ENCODE results near the gene PSG6.
A peak's percentile ranks its signal among the peaks of the same experiment; 100 is the strongest.
"Not testable (repeated sequence)": the region's sequence is repeated elsewhere in the genome, so short reads cannot be mapped to it uniquely, and the experiment has no call there.

PSG6 gene

DNA sequence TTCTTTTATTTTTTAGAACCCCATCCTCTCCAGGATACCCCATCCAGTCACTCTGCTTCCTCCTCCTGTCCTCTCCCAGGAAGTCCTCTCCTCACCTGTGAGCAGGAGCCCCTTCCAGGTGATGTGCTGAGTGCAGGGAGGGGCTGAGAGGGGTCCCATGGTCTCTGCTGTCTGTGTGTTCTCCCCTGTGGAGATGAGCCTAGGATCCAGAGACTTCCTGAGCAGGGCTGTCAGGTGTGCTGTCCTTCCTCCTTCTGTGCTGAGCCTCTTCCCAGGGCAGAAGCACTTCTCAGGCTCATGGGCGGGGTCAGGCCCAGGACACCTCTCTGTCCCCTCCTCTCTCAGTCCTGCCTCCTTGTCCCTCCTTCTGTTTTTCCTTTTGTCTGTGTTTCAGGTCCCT is at the start of gene PSG6:
TSS of gene PSG6 (minus strand) at position 261 of the 400 bp plus-strand sequence. CDS start at position 159, 102 bp downstream.
- H3K27me3 ChIP-seq (replicated peaks); H3K4me3 ChIP-seq (ENCODE audit: low read depth, low read length); H3K27ac ChIP-seq; H3K36me3 ChIP-seq (replicated peaks); DNase-seq; in situ Hi-C loops (cut with HindIII; ENCODE audit: low pct_ligation_motif_present, low sequenced_read_pairs): not testable (repeated sequence)

DNA sequence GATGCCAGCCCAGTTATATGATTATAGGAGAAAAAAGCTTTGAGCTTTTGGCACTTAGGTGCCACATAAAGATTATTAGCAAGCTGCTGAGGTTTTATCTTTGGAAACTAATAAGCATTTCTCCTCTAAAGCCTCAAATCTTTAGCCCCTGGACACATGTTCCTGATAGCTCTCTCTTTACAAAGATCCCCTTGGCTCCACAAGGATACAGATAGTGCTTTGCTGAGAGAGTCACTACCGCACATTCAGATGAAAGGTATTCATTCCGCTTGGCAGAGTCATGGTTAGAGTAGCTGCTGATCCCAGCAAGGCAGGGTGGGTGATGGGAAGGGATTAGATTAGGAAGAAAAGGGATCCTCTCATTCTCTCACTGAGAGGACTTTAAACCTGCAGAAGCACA is 47.5 kb upstream of the PSG6 start:
- DNase-seq = peak; percentile 22
- TF ChIP-seq, protein P1, sequence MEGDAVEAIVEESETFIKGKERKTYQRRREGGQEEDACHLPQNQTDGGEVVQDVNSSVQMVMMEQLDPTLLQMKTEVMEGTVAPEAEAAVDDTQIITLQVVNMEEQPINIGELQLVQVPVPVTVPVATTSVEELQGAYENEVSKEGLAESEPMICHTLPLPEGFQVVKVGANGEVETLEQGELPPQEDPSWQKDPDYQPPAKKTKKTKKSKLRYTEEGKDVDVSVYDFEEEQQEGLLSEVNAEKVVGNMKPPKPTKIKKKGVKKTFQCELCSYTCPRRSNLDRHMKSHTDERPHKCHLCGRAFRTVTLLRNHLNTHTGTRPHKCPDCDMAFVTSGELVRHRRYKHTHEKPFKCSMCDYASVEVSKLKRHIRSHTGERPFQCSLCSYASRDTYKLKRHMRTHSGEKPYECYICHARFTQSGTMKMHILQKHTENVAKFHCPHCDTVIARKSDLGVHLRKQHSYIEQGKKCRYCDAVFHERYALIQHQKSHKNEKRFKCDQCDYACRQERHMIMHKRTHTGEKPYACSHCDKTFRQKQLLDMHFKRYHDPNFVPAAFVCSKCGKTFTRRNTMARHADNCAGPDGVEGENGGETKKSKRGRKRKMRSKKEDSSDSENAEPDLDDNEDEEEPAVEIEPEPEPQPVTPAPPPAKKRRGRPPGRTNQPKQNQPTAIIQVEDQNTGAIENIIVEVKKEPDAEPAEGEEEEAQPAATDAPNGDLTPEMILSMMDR (IDR thresholded peaks at IDR 0.05; ENCODE audit: low read depth, low read length, missing control alignments) = no peak
- Histone ChIP-seq H3K27me3 (replicated peaks) (no peaks in the 10 kb centered on the region), H3K36me3 (replicated peaks) (no peaks in the 10 kb centered on the region), H3K4me3 (ENCODE audit: low read depth, low read length) (no peak overlapping the region), H3K27ac (no peak overlapping the region)
- in situ Hi-C loops (cut with HindIII; ENCODE audit: low pct_ligation_motif_present, low sequenced_read_pairs) = no loop called here

DNA sequence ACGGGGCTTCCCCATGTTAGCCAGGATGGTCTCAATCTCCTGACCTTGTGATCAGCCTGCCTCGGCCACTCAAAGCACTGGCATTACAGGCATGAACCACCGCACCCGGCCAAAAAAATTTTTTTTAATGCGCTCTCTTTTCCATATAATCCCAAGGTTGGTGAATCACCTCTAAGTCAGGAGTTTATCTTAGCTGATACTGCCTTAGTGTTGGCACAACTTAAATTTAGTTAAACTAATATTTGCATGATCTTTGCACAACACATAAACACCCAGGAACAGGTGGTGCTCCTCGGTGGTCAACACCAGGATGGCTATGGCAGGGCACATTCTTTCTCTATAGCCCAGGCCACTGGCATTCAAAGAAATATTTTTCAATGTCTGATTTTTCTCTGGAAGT is 43.4 kb upstream of the PSG6 start:
- TF ChIP-seq, protein P1 (IDR thresholded peaks at IDR 0.05; ENCODE audit: low read depth, low read length, missing control alignments) = no peak
- in situ Hi-C loops (cut with HindIII; ENCODE audit: low pct_ligation_motif_present, low sequenced_read_pairs) = no loop called here
- Histone ChIP-seq H3K4me3 (ENCODE audit: low read depth, low read length) (no peak overlapping the region), H3K27me3 (replicated peaks) (no peaks in the 10 kb centered on the region), H3K27ac (no peak overlapping the region), H3K36me3 (replicated peaks) (no peaks in the 10 kb centered on the region)
- DNase-seq = no peak

DNA sequence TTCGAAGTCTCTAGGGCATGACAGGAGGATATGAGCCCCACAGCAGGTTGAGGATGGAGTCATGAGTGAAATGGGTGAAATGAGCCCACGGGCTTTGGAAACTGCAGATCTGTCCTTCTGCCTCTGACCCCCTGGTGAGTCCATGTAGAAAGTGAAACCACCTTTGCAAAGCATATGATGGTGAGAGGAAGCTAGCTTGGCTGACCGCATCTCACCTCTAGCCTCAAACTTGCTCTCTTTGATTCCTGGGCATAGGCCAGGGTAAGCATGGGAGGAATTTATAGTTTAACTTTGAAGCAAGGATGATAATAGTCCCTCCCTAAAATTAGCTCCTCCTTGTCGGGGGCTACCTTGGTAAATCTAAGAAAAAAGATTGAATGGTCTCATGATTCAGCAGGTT is 34.4 kb upstream of the PSG6 start:
- in situ Hi-C loops (cut with HindIII; ENCODE audit: low pct_ligation_motif_present, low sequenced_read_pairs); H3K27ac ChIP-seq; H3K27me3 ChIP-seq (replicated peaks); H3K36me3 ChIP-seq (replicated peaks); H3K4me3 ChIP-seq (ENCODE audit: low read depth, low read length); DNase-seq: not testable (repeated sequence)

DNA sequence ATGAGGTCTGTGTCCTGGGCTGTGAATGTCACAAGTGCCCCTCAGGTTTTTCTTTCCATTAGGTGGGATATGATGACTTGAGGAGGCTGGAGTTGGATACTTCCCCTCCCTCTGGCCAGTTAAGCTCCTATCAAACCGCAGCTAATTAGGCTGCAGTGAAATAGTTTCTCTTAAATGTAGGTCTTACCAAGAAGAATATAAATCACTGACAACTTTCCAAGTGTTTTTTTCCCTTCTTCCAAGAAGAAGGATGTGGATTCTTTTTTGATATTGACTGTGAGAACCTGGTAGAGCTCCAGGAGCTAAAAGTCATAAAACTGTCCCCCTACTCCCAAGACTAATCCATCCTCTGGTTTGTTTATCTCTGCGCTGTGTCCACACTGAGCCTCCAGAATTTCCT is 33.8 kb upstream of the PSG6 start:
- in situ Hi-C loops (cut with HindIII; ENCODE audit: low pct_ligation_motif_present, low sequenced_read_pairs); DNase-seq; H3K36me3 ChIP-seq (replicated peaks); H3K27me3 ChIP-seq (replicated peaks); H3K4me3 ChIP-seq (ENCODE audit: low read depth, low read length); H3K27ac ChIP-seq: not testable (repeated sequence)

GRCh38 chr19:42942187-42942789 is 24.6 kb upstream of the PSG6 start:
- in situ Hi-C loops (cut with HindIII; ENCODE audit: low pct_ligation_motif_present, low sequenced_read_pairs) = no loop called here
- DNase-seq = no peak
- Histone ChIP-seq H3K27ac (no peak overlapping the region), H3K27me3 (replicated peaks) (no peaks in the 10 kb centered on the region), H3K36me3 (replicated peaks) (no peaks in the 10 kb centered on the region), H3K4me3 (ENCODE audit: low read depth, low read length) (no peak overlapping the region)
- TF ChIP-seq, protein P1 (IDR thresholded peaks at IDR 0.05; ENCODE audit: low read depth, low read length, missing control alignments) = peak; percentile 71

DNA sequence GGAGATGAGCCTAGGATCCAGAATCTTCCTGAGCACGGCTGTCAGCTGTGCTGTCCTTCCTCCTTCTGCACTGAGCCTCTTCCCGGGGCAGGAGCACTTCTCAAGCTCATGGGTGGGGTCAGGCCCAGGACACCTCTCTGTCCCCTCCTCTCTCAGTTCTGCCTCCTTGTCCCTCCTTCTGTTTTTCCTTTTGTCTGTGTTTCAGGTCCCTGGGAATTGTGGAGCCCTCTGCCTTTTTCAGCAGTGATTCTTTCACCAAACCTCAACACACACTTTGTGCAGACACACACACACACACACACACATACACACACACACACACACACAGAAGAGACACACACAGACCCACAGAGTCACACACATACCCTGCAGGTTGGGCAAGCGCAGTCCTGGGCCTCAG is 19.4 kb upstream of the PSG6 start, which contains the start of gene PSG7:
TSS of gene PSG7 (minus strand) at position 101 of the 400 bp plus-strand sequence. CDS start 131 bp downstream, outside the sequence.
- in situ Hi-C loops (cut with HindIII; ENCODE audit: low pct_ligation_motif_present, low sequenced_read_pairs); DNase-seq; H3K4me3 ChIP-seq (ENCODE audit: low read depth, low read length): not testable (repeated sequence)

DNA sequence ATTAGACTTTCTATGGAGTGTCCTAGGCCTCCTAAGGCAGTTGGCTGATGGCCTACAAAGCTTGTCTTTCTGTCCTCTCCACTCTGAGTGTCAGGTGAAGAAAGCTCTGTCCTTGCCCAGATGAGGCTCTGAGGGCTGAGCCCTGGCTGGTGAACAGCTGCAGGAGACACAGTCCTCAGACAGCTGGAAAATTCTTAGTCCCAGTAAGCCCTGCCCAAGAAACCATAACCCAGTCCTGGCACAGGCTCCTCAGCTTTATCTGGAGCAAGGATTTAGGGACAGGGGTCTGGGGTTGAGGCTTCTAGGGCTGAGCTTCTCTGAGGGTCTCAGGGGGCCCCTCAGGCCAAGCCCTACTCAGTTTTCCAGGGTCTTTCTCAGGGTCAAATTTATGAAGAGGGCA is 17.0 kb upstream of the PSG6 start:
- H3K27ac ChIP-seq; H3K36me3 ChIP-seq (replicated peaks); H3K4me3 ChIP-seq (ENCODE audit: low read depth, low read length); H3K27me3 ChIP-seq (replicated peaks); DNase-seq; in situ Hi-C loops (cut with HindIII; ENCODE audit: low pct_ligation_motif_present, low sequenced_read_pairs): not testable (repeated sequence)

More for the DNA sequence above, 19.4 kb upstream of the PSG6 start, which contains the start of gene PSG7:
- not testable (repeated sequence) for H3K36me3 ChIP-seq (replicated peaks); H3K27ac ChIP-seq; H3K27me3 ChIP-seq (replicated peaks)

GRCh38 chr19:42934183-42934582 is 16.5 kb upstream of the PSG6 start:
- H3K36me3 ChIP-seq (replicated peaks); in situ Hi-C loops (cut with HindIII; ENCODE audit: low pct_ligation_motif_present, low sequenced_read_pairs); H3K4me3 ChIP-seq (ENCODE audit: low read depth, low read length); H3K27me3 ChIP-seq (replicated peaks): not testable (repeated sequence)
- DNase-seq = peak; percentile 43
- H3K27ac ChIP-seq = peak overlapping the region; percentile 76

GRCh38 chr19:42933412-42933811 is 15.7 kb upstream of the PSG6 start:
- DNase-seq; H3K27me3 ChIP-seq (replicated peaks); in situ Hi-C loops (cut with HindIII; ENCODE audit: low pct_ligation_motif_present, low sequenced_read_pairs); H3K4me3 ChIP-seq (ENCODE audit: low read depth, low read length); H3K36me3 ChIP-seq (replicated peaks): not testable (repeated sequence)
- H3K27ac ChIP-seq = peak overlapping the region; percentile 76

- H3K36me3 ChIP-seq (replicated peaks); in situ Hi-C loops (cut with HindIII; ENCODE audit: low pct_ligation_motif_present, low sequenced_read_pairs); H3K27me3 ChIP-seq (replicated peaks); H3K4me3 ChIP-seq (ENCODE audit: low read depth, low read length): not testable (repeated sequence)
- peak overlapping the region; percentile 84 for H3K27ac ChIP-seq
- DNase-seq = peak; percentile 91
Observed at GRCh38 chr19:42932485-42933101, 14.9 kb upstream of the PSG6 start.
